ENCODE measurements around the gene SOS2. TPM values are rescaled to one million over a fixed set of nuclear protein-coding genes. Genes with fewer than 3 reads are reported as not detected.

Gene SOS2
- total and polyA plus RNA-seq, 10 of the 15 experiments (the other 5 are each of a cell fraction or from before 2014, with no cell fraction given): 2.1 to 16.8 (median 8.4) TPM

DNA sequence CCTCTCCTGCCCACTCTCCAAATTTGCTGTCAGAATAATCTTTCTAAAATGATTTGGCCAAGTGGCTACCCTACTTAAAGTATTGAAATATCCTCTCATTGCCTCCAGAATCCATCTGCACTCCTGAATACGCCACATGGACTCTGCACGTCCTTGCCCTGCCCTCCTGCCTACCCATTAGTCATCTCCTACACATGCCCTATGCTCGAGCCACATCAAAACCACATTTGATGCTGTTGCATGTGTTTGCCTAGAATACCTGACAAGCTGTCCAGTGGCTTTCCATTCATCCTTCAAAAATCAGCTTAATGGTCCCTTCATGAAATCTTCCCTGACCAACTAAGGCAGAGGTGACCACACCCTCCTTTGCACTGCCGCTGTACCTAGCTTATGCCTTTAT, 132.0 kb downstream of the SOS2 start:
- intact Hi-C loops (cut with micrococcal nuclease; ENCODE audit: unreplicated experiment) (no loop called here), in situ Hi-C loops (cut with MboI) (loop anchor here (10.0 kb wide), 1 partner anchor 235 kb away; no protein-coding TSS in a partner anchor)
- POLR2A ChIA-PET: interaction anchor here (0.5 kb wide), 1 partner anchor 9 kb away, joined by 3 read pairs; no protein-coding TSS in a partner anchor
- H3K4me1 ChIP-seq (ENCODE audit: control insufficient read depth, insufficient read depth, low read length): peaks cover 12% of the 10 kb centered on the region
- H3K4me2 ChIP-seq (ENCODE audit: control insufficient read depth, insufficient read depth): no peak overlapping the region
- ATAC-seq (no peak), DNase-seq (ENCODE audit: low read depth, low spot score) (no peak), FAIRE-seq (no peak)
- H3K36me3 ChIP-seq (ENCODE audit: control insufficient read depth in 2 of 2, insufficient read depth in 2 of 2, low read length in 1 of 2): no peaks in the 10 kb centered on the region; a peak in 1 of 4 replicates
- no peaks in the 10 kb centered on the region for H3K27me3 ChIP-seq (replicated peaks in 1 of 2; ENCODE audit: control insufficient read depth in 2 of 2, insufficient read depth in 2 of 2, low read length in 1 of 2)
- no peak overlapping the region for H3K9ac ChIP-seq (ENCODE audit: control insufficient read depth, insufficient read depth, low read length)
- H3K4me3 ChIP-seq: no peak overlapping the region
- H3K79me2 ChIP-seq (ENCODE audit: control insufficient read depth, insufficient read depth, low read length): no peaks in the 10 kb centered on the region
- no TSS peak for BruUV-seq (replicated peaks)
- no peak overlapping the region for H2AFZ ChIP-seq (ENCODE audit: control insufficient read depth, low read depth, low read length)
- 88% methylated on average over 4 of the region's 4 CpGs for WGBS (ENCODE audit: insufficient coverage, insufficient replicate concordance, low lambda C conversion rate, missing lambda C conversion rate)
- RAD21 ChIA-PET (ENCODE audit: unreplicated experiment): interaction anchor here (0.7 to 1.1 kb wide), 2 partner anchors 12 to 233 kb away, joined by 3 to 4 read pairs; no protein-coding TSS in a partner anchor
- CTCF ChIA-PET: interaction anchor here (1.0 to 13.7 kb wide), 5 partner anchors 11 to 246 kb away, joined by 3 to 243 read pairs (median 3); no protein-coding TSS in a partner anchor
- TF ChIP-seq SIN3A (IDR thresholded peaks at IDR 0.05; ENCODE audit: low read depth, low read length): no peak
- no peak for TF ChIP-seq CHD2 (IDR thresholded peaks at IDR 0.05; ENCODE audit: borderline replicate concordance, low read depth, low read length)
- no peak for TF ChIP-seq BHLHE40 (IDR thresholded peaks at IDR 0.05; ENCODE audit: borderline replicate concordance in 1 of 2, low read depth in 2 of 2, low read length in 1 of 2)
- TF ChIP-seq, protein P1, sequence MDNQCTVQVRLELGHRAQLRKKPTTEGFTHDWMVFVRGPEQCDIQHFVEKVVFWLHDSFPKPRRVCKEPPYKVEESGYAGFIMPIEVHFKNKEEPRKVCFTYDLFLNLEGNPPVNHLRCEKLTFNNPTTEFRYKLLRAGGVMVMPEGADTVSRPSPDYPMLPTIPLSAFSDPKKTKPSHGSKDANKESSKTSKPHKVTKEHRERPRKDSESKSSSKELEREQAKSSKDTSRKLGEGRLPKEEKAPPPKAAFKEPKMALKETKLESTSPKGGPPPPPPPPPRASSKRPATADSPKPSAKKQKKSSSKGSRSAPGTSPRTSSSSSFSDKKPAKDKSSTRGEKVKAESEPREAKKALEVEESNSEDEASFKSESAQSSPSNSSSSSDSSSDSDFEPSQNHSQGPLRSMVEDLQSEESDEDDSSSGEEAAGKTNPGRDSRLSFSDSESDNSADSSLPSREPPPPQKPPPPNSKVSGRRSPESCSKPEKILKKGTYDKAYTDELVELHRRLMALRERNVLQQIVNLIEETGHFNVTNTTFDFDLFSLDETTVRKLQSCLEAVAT (IDR thresholded peaks at IDR 0.05): no peak
- no peak for TF ChIP-seq FOXK2 (IDR thresholded peaks at IDR 0.05)
- TF ChIP-seq ZNF622 (IDR thresholded peaks at IDR 0.05): no peak
- TF ChIP-seq, protein P2, sequence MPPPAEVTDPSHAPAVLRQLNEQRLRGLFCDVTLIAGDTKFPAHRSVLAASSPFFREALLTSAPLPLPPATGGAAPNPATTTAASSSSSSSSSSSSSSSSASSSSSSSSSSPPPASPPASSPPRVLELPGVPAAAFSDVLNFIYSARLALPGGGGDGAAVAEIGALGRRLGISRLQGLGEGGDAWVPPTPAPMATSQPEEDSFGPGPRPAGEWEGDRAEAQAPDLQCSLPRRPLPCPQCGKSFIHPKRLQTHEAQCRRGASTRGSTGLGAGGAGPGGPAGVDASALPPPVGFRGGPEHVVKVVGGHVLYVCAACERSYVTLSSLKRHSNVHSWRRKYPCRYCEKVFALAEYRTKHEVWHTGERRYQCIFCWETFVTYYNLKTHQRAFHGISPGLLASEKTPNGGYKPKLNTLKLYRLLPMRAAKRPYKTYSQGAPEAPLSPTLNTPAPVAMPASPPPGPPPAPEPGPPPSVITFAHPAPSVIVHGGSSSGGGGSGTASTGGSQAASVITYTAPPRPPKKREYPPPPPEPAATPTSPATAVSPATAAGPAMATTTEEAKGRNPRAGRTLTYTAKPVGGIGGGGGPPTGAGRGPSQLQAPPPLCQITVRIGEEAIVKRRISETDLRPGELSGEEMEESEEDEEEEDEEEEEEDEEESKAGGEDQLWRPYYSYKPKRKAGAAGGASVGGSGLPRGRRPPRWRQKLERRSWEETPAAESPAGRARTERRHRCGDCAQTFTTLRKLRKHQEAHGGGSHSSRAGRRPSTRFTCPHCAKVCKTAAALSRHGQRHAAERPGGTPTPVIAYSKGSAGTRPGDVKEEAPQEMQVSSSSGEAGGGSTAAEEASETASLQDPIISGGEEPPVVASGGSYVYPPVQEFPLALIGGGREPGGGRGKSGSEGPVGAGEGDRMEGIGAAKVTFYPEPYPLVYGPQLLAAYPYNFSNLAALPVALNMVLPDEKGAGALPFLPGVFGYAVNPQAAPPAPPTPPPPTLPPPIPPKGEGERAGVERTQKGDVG (CRISPR knock-in tag; IDR thresholded peaks at IDR 0.05): no peak
- SMC1A ChIA-PET (ENCODE audit: uncharacterized antibody, unreplicated experiment): interaction anchor here (0.8 to 6.3 kb wide), 6 partner anchors 12 to 242 kb away, joined by 3 to 68 read pairs (median 6); no protein-coding TSS in a partner anchor
- H3K9me3 ChIP-seq (replicated peaks; ENCODE audit: control insufficient read depth, insufficient read depth, low read length): no peaks in the 10 kb centered on the region
- H3K27ac ChIP-seq (ENCODE audit: control insufficient read depth, insufficient read depth): no peak overlapping the region
- H4K20me1 ChIP-seq (ENCODE audit: control insufficient read depth, insufficient read depth): no peaks in the 10 kb centered on the region
